Adrenal gland (tissue), 12 donors: Measurements from ENCODE around the gene RAMP3. TPM values are rescaled to one million over a fixed set of nuclear protein-coding genes. Genes with fewer than 3 reads are reported as not detected.

Source experiments
- DNase-seq, 7 donors: peaks; one replicate each; pipeline ENCODE4 v3.0.0-alpha.2; 2019 to 2020
- H3K27ac ChIP-seq, 5 donors: fragments of 200-600 bp; sonication (generic) in 4 of 5; 1 replicate in 3 of 5; 2 replicates in 2 of 5; pipeline versions ENCODE4 v1.5.1 to v1.8.0; 2016 to 2020; ENCODE audit warnings: mild to moderate bottlenecking in 1 of 5
- H3K27me3 ChIP-seq: fragments of 200-600 bp; 2 replicates; pipeline ENCODE4 v1.8.0; 2021
- H3K36me3 ChIP-seq, 2 donors: fragments of 200-600 bp; replicated peaks in 1 of 2; 1 replicate in 1 of 2; 2 replicates in 1 of 2; pipeline versions ENCODE4 v1.5.1 to v1.8.0; 2018 to 2022
- H3K4me1 ChIP-seq, 2 donors: fragments of 200-600 bp; replicated peaks in 1 of 2; 1 replicate in 1 of 2; 2 replicates in 1 of 2; pipeline versions ENCODE4 v1.5.1 to v1.8.0; 2018 to 2021
- H3K4me3 ChIP-seq, 4 donors: fragments of 200-600 bp; sonication (generic) in 3 of 4; one replicate each; pipeline ENCODE4 v1.5.1; 2016 to 2018
- H3K9me3 ChIP-seq, 3 donors: fragments of 200-600 bp; sonication (generic) in 1 of 3; replicated peaks in 1 of 3; 1 replicate in 2 of 3; 2 replicates in 1 of 3; pipeline versions ENCODE4 v1.5.1 to v1.8.0; 2016 to 2021
- POLR2A ChIP-seq, 2 donors: fragments of 450-650 bp; IDR thresholded peaks; one replicate each; pipeline ENCODE4 v1.6.1; 2017; ENCODE audit warnings: antibody characterized with exemption in 2 of 2, mild to moderate bottlenecking in 2 of 2, moderate library complexity in 1 of 2
- WGBS, 4 donors: extraction: QIAGEN DNeasy Blood & Tissue Kit in 2 of 4; methylation state at CpG; one replicate each; pipeline versions ENCODE4 v1.1.5 to v1.1.7; 2013 to 2017; 5-methylcytosine and 5-hydroxymethylcytosine counted together
- intact Hi-C, 2 donors: fragments of 100-400 bp; cut with DNase I; formaldehyde crosslinking; loops; one replicate each; pipeline versions ENCODE4 v1.14.1 to v1.15.0; 2022 to 2023
- polyA plus RNA-seq, 3 donors: library from polyadenylated mRNA; stranded (reverse); fragments of 200-250 nt in 2 of 3; fragments of 350-450 nt in 1 of 3; fragmentation: Illumina TruSeq in 1 of 3; extraction: RNeasy Lipid Tissue Mini Kit (QIAGEN cat#74804) in 1 of 3; gene quantifications; one replicate each; pipeline ENCODE4 v1.2.3, GENCODE V29; 2013 to 2014
- total RNA-seq, 9 donors: library from RNA; depleted of rRNA in 4 of 9; stranded (reverse); fragments of >200 nt in 4 of 9; fragments of 120-200 nt in 1 of 9; fragmentation: NEBNext Ultra II Directional in 1 of 9; extraction: Animal tissue kit (Norgen Biotek cat#: 25700) in 1 of 9; gene quantifications; one replicate each; pipeline versions ENCODE4 v1.1.0 to v1.2.4, GENCODE V29; 2013 to 2023
- TF ChIP-seq, protein P1 (sequence below), 6 experiments: fragments of 450-650 bp in 4 of 6; fragments of 200-600 bp in 2 of 6; sonication (generic) in 1 of 6; IDR thresholded peaks; 1 replicate in 5 of 6; 2 replicates in 1 of 6; pipeline versions ENCODE4 v1.5.1 to v1.8.0; 2016 to 2021; ENCODE audit warnings: antibody characterized with exemption in 6 of 6, mild to moderate bottlenecking in 2 of 6, moderate library complexity in 1 of 6
- donor health status: healthy with polysubstance abuse.
- donor health status: Bipolar disorder and iron deficiency.
- donor health status: DM: yes; HTN: yes; CAD: no.
- donor health status: DM: no; HTN: no; CAD: no.
- donor health status: DM: no; HTN: no; CAD: no.
- donor health status: DM: yes; HTN: yes; CAD: no.

Gene RAMP3
- total and polyA plus RNA-seq, 12 donors = 5.6 to 134 (median 43.0) TPM

DNA sequence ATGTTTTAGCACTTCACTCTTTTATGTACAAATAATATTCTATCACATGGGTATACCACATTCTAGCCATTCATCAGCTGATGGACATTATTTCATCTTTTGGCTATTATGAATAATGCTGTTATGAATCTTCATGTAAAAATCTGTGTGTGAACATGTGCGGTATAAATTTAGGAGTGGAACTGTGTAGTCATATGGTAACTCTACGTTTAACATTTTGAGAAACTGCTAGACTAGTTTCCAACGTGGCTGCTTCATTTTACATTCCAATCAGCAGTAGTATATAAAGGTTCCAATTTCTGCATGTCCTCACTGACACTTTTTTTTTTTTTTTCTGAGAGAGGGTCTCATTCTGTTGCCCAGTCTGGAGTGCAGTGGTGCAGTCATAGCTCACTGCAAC, 8.3 kb downstream of the RAMP3 start:
- intact Hi-C loops = no loop called here

DNA sequence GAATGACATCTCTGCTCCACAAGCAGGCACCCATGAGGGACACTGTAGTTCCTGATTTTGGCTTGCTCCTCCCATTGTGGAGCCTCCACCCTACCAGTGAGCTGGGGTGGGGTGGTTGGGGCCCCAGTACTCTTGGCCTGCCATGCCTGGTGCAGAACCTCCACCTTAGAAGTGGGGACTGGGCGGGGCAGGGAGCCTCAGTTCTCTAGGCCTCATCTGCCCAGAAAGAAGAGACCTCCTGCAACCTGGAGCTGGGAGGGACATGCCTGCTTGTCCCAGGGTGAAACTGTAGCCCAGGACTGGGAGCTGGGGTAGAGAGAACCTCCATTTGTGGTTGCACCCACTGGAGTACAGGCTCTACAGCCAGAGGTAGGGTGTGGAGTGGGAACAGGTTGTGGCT, 14.4 kb downstream of the RAMP3 start:
- no peak overlapping the region for H3K27ac ChIP-seq
- H3K4me1 ChIP-seq = no peaks in the 10 kb centered on the region
- H3K9me3 ChIP-seq = peaks cover 0 to 6% (median 0%) of the 10 kb centered on the region in 3 donors
- no peak overlapping the region for H3K4me3 ChIP-seq
- TF ChIP-seq, protein P1, sequence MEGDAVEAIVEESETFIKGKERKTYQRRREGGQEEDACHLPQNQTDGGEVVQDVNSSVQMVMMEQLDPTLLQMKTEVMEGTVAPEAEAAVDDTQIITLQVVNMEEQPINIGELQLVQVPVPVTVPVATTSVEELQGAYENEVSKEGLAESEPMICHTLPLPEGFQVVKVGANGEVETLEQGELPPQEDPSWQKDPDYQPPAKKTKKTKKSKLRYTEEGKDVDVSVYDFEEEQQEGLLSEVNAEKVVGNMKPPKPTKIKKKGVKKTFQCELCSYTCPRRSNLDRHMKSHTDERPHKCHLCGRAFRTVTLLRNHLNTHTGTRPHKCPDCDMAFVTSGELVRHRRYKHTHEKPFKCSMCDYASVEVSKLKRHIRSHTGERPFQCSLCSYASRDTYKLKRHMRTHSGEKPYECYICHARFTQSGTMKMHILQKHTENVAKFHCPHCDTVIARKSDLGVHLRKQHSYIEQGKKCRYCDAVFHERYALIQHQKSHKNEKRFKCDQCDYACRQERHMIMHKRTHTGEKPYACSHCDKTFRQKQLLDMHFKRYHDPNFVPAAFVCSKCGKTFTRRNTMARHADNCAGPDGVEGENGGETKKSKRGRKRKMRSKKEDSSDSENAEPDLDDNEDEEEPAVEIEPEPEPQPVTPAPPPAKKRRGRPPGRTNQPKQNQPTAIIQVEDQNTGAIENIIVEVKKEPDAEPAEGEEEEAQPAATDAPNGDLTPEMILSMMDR (IDR thresholded peaks at IDR 0.05) = no peak
- no peak for TF ChIP-seq POLR2A (IDR thresholded peaks at IDR 0.05)
- intact Hi-C loops = no loop called here
- DNase-seq = peak in 1 of 7 donors; percentile 7
- H3K27me3 ChIP-seq = no peaks in the 10 kb centered on the region
- H3K36me3 ChIP-seq = no peaks in the 10 kb centered on the region
- 42 to 100% (median 92%) methylated on average over 1 of the region's 1 CpG; no CpG with 5 or more reads in 1 of the 4 donors for WGBS, 4 donors

More for the DNA sequence above, 8.3 kb downstream of the RAMP3 start:
- Histone ChIP-seq H3K27me3 (no peaks in the 10 kb centered on the region), H3K4me3 (no peak overlapping the region), H3K27ac (no peak overlapping the region), H3K36me3 (no peaks in the 10 kb centered on the region), H3K9me3 (peaks cover 0 to 6% (median 0%) of the 10 kb centered on the region in 3 donors), H3K4me1 (no peaks in the 10 kb centered on the region)
- 47 to 69% (median 54%) methylated on average over 3 of the region's 3 CpGs for WGBS, 4 donors
- TF ChIP-seq, protein P1 (IDR thresholded peaks at IDR 0.05) = no peak
- no peak for TF ChIP-seq POLR2A (IDR thresholded peaks at IDR 0.05)
- no peak for DNase-seq

DNA sequence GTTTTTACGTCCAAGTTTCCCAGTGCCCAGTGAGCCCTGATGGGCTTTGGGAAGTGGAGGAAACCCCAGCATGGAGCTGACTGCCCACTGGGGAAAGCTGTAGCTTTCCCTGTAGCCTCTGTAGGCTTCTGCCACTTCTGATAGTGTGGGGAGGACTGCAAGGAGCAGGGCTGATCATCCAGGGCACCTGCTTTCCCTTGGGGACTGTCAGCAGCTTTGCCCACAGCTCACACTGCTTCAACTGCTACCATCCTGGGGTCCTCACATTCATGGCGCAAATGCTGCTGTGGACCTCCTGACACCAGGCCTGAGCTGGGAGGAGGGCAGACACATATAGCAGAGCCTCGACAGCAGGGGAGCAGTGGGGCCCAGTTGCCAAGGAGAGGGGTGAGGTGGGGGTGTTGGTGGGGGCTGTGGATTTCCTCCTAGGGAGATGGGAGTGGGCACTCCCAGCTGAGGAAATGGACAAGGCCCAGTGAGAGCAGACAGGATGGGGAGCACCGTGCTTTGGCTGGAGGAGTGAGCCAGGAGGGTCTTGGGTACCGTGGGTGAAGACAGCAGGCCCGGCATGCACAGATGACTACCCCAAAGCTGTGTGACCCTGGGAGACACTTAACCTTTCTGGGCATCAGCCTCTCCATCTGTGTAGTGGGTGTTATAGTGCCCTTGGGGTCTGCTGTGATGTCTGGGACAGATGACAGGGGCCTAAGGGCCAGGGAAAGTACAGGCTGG, 16.2 kb downstream of the RAMP3 start:
- TF ChIP-seq POLR2A (IDR thresholded peaks at IDR 0.05) = no peak
- TF ChIP-seq, protein P1 (IDR thresholded peaks at IDR 0.05) = no peak
- Histone ChIP-seq H3K9me3 (peaks cover 0 to 6% (median 0%) of the 10 kb centered on the region in 3 donors), H3K27ac (no peak overlapping the region), H3K4me3 (no peak overlapping the region), H3K4me1 (no peaks in the 10 kb centered on the region), H3K36me3 (no peaks in the 10 kb centered on the region), H3K27me3 (no peaks in the 10 kb centered on the region)
- DNase-seq = peak in 1 of 7 donors; percentile 4
- 69 to 93% (median 86%) methylated on average over 3 to 6 of the region's 6 CpGs for WGBS, 4 donors
- intact Hi-C loops = no loop called here

DNA sequence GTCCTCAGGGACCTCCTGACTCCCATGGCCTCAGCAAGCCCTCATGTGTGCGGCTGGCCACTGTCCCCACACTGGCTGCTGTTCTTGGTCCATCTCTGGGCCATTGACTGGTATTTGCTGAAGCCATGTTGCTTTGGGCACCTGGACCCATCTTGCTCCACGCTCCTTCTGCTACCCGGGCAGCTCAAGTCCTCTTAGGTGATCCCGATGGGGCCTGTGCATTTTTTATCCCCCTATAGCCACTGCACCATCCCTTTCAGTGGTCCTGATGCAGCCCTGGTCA, 16.7 kb downstream of the RAMP3 start:
- Histone ChIP-seq H3K9me3 (peaks cover 0 to under 1% (median 0%) of the 10 kb centered on the region in 3 donors), H3K27ac (no peak overlapping the region), H3K4me3 (no peak overlapping the region), H3K27me3 (no peaks in the 10 kb centered on the region), H3K36me3 (no peaks in the 10 kb centered on the region), H3K4me1 (no peaks in the 10 kb centered on the region)
- no peak for TF ChIP-seq POLR2A (IDR thresholded peaks at IDR 0.05)
- TF ChIP-seq, protein P1 (IDR thresholded peaks at IDR 0.05) = no peak
- intact Hi-C loops = no loop called here
- DNase-seq = peak in 1 of 7 donors; percentile 5
- 84 to 96% (median 89%) methylated on average over 4 of the region's 4 CpGs for WGBS, 4 donors
